ENCODE results near the gene BTBD16.

BTBD16 gene

GRCh38 chr10:122379537-122379936 lies 108.4 kb downstream of the BTBD16 start:
- peaks cover 16% of the 10 kb centered on the region for H3K4me1 ChIP-seq (ENCODE audit: insufficient read depth, poor library complexity, severe bottlenecking)
- no peaks in the 10 kb centered on the region for H3K27me3 ChIP-seq (ENCODE audit: insufficient read depth, poor library complexity, severe bottlenecking)
- H3K27ac ChIP-seq (ENCODE audit: poor library complexity, severe bottlenecking): no peak overlapping the region
- no peaks in the 10 kb centered on the region for H3K9me3 ChIP-seq (ENCODE audit: severe bottlenecking)
- H3K4me3 ChIP-seq (ENCODE audit: severe bottlenecking): no peak overlapping the region
- TF ChIP-seq, protein P1, sequence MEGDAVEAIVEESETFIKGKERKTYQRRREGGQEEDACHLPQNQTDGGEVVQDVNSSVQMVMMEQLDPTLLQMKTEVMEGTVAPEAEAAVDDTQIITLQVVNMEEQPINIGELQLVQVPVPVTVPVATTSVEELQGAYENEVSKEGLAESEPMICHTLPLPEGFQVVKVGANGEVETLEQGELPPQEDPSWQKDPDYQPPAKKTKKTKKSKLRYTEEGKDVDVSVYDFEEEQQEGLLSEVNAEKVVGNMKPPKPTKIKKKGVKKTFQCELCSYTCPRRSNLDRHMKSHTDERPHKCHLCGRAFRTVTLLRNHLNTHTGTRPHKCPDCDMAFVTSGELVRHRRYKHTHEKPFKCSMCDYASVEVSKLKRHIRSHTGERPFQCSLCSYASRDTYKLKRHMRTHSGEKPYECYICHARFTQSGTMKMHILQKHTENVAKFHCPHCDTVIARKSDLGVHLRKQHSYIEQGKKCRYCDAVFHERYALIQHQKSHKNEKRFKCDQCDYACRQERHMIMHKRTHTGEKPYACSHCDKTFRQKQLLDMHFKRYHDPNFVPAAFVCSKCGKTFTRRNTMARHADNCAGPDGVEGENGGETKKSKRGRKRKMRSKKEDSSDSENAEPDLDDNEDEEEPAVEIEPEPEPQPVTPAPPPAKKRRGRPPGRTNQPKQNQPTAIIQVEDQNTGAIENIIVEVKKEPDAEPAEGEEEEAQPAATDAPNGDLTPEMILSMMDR (IDR thresholded peaks at IDR 0.05; ENCODE audit: poor library complexity, severe bottlenecking): no peak
- ATAC-seq (ENCODE audit: low read depth) (no peak), DNase-seq (ENCODE audit: low spot score) (no peak)
- peaks cover 11% of the 10 kb centered on the region; the same call in 1 of the 2 replicates for H3K36me3 ChIP-seq (ENCODE audit: low read depth)

- no peak overlapping the region for H3K27ac ChIP-seq (ENCODE audit: poor library complexity, severe bottlenecking)
- no peaks in the 10 kb centered on the region for H3K27me3 ChIP-seq (ENCODE audit: insufficient read depth, poor library complexity, severe bottlenecking)
- DNase-seq (ENCODE audit: low spot score) (no peak), ATAC-seq (ENCODE audit: low read depth) (no peak)
- H3K4me1 ChIP-seq (ENCODE audit: insufficient read depth, poor library complexity, severe bottlenecking): peaks cover 16% of the 10 kb centered on the region
- no peaks in the 10 kb centered on the region for H3K9me3 ChIP-seq (ENCODE audit: severe bottlenecking)
- no peak overlapping the region for H3K4me3 ChIP-seq (ENCODE audit: severe bottlenecking)
- peaks cover 11% of the 10 kb centered on the region; the same call in 1 of the 2 replicates for H3K36me3 ChIP-seq (ENCODE audit: low read depth)
- TF ChIP-seq, protein P1 (IDR thresholded peaks at IDR 0.05; ENCODE audit: poor library complexity, severe bottlenecking): no peak
Observed at GRCh38 chr10:122380703-122381102, 109.6 kb downstream of the BTBD16 start.

- TF ChIP-seq, protein P1 (IDR thresholded peaks at IDR 0.05; ENCODE audit: poor library complexity, severe bottlenecking): no peak
- DNase-seq (ENCODE audit: low spot score) (no peak), ATAC-seq (ENCODE audit: low read depth) (no peak)
- Histone ChIP-seq H3K9me3 (ENCODE audit: severe bottlenecking) (no peaks in the 10 kb centered on the region), H3K4me1 (ENCODE audit: insufficient read depth, poor library complexity, severe bottlenecking) (peaks cover 10% of the 10 kb centered on the region), H3K36me3 (ENCODE audit: low read depth) (peaks cover 11% of the 10 kb centered on the region; the same call in 1 of the 2 replicates), H3K4me3 (ENCODE audit: severe bottlenecking) (no peak overlapping the region), H3K27me3 (ENCODE audit: insufficient read depth, poor library complexity, severe bottlenecking) (no peaks in the 10 kb centered on the region), H3K27ac (ENCODE audit: poor library complexity, severe bottlenecking) (no peak overlapping the region)
Observed at GRCh38 chr10:122381680-122382079, 110.6 kb downstream of the BTBD16 start.

- Histone ChIP-seq H3K27me3 (ENCODE audit: insufficient read depth, poor library complexity, severe bottlenecking) (no peaks in the 10 kb centered on the region), H3K4me3 (ENCODE audit: severe bottlenecking) (no peak overlapping the region), H3K4me1 (ENCODE audit: insufficient read depth, poor library complexity, severe bottlenecking) (peaks cover 3% of the 10 kb centered on the region), H3K36me3 (ENCODE audit: low read depth) (peaks cover 22% of the 10 kb centered on the region), H3K9me3 (ENCODE audit: severe bottlenecking) (no peaks in the 10 kb centered on the region), H3K27ac (ENCODE audit: poor library complexity, severe bottlenecking) (no peak overlapping the region)
- ATAC-seq (ENCODE audit: low read depth): no peak
- DNase-seq (ENCODE audit: low spot score): no peak
- TF ChIP-seq, protein P1 (IDR thresholded peaks at IDR 0.05; ENCODE audit: poor library complexity, severe bottlenecking): no peak
Observed at GRCh38 chr10:122386514-122386913, 115.4 kb downstream of the BTBD16 start.

- no peaks in the 10 kb centered on the region for H3K9me3 ChIP-seq (ENCODE audit: severe bottlenecking)
- no peak for DNase-seq (ENCODE audit: low spot score)
- H3K4me1 ChIP-seq (ENCODE audit: insufficient read depth, poor library complexity, severe bottlenecking): peaks cover 3% of the 10 kb centered on the region
- ATAC-seq (ENCODE audit: low read depth): no peak
- TF ChIP-seq, protein P1 (IDR thresholded peaks at IDR 0.05; ENCODE audit: poor library complexity, severe bottlenecking): no peak
- no peaks in the 10 kb centered on the region for H3K27me3 ChIP-seq (ENCODE audit: insufficient read depth, poor library complexity, severe bottlenecking)
- no peak overlapping the region for H3K4me3 ChIP-seq (ENCODE audit: severe bottlenecking)
- no peak overlapping the region for H3K27ac ChIP-seq (ENCODE audit: poor library complexity, severe bottlenecking)
- peaks cover 25% of the 10 kb centered on the region for H3K36me3 ChIP-seq (ENCODE audit: low read depth)
Observed at GRCh38 chr10:122387572-122387971, 116.5 kb downstream of the BTBD16 start.
